ENCODE data around the gene MSANTD1. TPM values are rescaled to one million over a fixed set of nuclear protein-coding genes. Genes with fewer than 3 reads are reported as not detected.

MSANTD1 gene
- total RNA-seq, 1 donor from 2014 or later = 1.7 TPM

DNA sequence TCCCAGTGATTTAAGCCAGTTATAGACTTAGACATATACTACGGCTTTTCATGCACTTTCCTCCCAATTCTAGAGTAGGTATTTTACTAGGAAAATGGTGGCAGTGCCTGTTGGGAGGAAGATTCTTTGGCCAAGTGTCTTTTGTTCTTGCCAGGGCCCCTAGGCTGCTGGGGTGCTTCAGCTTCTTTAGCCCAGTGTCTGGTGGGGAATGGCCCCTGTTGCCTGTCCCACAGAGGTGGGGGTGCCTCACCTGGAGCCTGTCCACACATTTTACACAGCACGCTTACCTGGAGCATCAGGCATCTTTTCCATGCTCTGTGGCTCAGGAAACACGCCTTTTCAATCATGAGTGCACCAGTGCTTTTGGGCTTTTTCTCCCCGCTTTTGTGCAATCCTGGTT, 33.2 kb upstream of the MSANTD1 start:
- DNase-seq (ENCODE audit: low spot score) = no peak

DNA sequence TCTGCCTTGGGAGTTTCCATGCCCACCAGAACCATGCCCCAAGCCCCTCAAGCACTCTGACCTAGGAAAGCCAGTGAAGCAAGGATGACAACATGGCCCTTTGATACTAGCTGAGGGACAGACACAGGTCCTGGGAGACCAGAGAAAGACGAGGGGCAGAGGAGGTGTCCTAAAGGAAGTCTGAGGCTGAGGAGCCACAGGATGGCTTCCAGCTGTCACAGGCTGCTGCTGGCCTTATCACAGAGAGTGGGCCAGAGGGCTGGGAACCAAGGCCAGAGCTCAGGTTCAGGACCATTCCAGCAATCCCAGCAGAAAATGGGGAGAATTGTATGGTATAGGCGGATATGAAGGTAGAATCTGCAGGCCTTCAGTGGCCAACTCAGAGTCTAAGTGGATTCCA, 31.7 kb upstream of the MSANTD1 start:
- DNase-seq (ENCODE audit: low spot score) = no peak

DNA sequence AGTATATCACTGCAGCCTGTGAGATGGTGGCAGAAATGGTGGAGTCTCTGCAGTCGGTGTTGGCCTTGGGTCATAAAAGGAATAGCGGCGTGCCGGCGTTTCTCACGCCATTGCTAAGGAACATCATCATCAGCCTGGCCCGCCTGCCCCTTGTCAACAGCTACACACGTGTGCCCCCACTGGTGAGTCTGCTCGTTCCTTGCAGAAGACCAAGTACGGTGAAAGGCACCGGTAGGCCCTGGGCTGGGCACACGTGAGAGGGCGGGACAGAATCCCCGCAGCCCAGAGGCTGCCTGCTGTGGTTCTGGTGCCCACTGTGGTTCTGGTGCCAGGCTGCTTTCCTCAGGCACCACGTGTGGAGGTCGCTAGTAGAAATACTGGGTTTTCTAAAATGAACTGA, 31.2 kb upstream of the MSANTD1 start:
- DNase-seq (ENCODE audit: low spot score) = no peak

DNA sequence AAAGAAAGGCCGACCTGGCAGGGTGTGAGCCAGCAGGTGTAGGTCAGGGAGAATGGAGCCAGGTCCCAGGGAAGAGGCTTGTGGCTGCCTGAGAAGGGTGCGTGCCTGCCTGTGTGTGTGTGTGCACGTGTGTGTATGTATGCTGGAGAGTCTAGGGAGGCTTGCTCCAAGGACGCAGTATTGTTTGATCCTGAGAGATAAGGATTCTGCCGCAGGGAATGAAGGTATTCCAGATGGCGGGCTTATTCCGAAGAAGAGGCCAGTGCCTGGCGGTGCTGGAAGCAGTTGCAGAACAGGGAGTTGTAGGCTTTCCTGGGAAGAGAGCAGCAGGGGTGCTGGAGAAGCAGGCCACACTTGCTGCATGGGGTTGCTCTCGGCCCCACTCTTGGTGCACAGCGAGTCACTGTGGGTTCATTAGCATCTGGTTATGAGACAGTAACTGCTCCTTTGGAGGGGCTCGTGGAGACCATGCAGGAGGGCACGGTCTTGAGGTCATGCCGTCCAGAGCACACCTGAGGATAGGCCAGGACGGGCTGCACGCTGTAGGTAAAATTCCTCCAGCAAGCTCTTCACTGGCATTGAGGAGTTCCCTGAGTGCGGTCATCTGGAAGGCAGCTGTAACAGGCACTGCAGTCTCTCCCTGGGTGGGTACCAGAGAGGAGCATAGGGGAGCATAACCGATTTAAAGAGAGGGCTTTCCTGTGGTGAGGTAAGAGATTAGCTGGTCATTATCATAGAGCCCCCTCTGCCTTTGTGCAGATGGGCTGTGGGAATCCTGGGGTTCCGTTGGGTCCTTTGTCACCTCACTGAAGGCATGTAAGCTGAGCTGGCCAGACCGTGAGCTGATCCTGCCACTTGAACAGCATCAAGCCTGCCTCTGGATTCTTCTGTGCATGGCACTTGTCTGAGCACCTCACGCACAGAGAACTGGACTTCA, 29.9 kb upstream of the MSANTD1 start:
- DNase-seq (ENCODE audit: low spot score) = no peak

DNA sequence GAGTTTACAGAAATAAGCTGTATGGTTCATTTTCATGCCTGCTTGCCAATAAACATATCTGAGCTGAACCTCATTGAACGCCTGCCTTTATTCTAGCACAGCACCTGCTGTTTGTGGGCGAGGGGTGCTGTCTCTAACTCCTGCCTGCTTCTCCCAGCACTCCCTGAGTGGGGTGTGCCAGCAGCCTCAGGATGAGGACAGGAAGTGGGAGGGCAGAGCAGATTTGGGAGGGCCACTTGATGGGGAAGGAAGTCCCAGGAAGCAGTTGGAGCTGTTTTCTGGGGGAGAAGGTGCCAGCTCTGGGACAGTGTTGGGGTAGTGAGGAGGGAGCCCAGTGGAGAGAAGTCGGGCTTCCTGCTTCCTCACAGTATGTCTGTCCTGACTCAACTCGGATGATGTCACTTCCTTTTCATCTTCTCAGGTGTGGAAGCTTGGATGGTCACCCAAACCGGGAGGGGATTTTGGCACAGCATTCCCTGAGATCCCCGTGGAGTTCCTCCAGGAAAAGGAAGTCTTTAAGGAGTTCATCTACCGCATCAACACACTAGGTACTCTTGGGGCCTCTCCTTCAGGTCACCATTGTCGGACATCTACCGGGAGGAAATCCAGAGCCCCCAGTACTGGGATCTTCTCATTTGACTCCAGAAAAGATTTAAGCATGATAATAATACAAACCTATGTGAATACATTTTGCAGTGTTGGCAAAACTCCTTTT, 29.0 kb upstream of the MSANTD1 start:
- DNase-seq (ENCODE audit: low spot score) = no peak

DNA sequence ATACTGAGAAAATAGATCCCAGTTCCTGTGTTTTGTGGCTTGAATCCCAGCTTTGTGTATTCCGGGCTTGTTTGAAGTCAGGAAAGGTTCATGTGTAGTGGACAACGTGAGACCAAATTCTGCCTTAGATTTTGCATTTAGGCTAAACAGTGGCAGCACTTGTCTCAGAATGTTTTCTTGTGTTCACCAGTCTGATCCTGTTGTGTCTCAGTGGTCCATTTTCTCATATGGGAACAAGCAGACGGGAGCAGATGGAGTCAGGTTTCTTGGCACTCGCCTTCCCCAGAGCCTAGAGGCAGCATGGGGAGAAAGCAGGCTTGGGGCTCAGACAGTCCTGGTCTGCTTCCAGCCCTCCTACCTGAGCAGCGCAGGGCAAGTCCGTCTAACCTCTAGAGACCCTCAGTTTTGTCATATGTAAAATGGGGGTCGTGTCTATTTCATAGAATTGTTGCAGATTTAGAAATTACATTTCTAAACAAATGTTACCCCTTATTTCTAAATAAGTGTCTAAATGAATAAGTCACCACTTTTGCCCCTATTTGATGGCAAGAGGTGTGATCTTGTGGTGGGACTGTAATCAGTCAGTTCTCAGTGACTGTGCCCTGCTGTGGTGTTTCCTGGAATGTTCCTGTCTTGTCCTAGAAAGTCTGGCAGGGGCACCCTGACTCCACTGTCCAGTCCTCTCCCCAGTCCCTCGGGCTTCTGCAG, 28.3 kb upstream of the MSANTD1 start:
- no peak for DNase-seq (ENCODE audit: low spot score)

DNA sequence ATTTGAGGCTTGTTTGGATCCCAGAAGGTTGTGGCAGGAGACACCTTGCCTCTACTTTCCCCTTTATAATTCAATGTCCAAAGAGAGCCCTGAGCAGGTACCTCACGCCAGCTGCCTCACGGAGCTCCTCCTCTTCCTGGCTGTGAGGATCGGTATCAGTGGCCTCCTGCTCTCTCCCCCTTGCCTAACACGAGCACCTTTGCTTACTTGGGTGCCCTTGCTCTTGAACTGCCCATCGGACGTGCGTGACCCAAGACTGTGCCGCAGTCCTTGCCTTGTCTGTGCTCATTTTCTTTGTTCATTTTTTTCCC, 27.8 kb upstream of the MSANTD1 start:
- no peak for DNase-seq (ENCODE audit: low spot score)

DNA sequence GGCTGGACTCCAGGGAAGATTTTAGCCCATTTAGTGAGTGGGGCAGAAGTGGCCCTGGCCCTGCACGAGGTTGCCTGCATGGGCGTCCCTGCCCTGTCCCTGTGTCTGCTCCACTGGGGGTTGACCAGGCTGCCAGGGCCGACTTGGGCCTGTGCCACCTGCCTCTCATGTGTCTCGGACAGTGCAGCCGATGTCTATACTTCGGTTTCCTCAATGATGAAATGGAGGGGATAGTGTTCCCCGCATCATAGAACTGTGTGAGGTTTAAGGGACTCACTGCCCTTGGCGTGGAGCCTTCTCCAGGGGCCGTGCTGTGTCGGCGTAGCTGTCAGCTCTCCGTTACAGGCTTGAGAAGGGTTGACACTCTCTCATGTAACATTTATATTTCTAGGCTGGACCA, 27.0 kb upstream of the MSANTD1 start:
- no peak for DNase-seq (ENCODE audit: low spot score)

DNA sequence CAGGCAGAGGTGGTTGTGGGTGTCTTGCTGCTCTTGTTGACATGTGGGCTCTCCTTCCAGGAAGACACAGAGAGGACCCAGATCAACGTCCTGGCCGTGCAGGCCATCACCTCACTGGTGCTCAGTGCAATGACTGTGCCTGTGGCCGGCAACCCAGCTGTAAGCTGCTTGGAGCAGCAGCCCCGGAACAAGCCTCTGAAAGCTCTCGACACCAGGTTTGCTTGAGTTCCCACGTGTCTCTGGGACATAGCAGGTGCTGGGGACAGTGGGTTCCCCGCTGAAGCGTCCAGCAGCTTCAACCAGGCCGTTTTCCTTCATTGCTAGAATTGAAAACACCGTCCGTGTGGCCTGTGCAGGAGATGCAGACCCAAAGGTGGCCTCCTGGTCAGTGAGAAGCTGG, 25.6 kb upstream of the MSANTD1 start:
- DNase-seq (ENCODE audit: low spot score) = no peak

DNA sequence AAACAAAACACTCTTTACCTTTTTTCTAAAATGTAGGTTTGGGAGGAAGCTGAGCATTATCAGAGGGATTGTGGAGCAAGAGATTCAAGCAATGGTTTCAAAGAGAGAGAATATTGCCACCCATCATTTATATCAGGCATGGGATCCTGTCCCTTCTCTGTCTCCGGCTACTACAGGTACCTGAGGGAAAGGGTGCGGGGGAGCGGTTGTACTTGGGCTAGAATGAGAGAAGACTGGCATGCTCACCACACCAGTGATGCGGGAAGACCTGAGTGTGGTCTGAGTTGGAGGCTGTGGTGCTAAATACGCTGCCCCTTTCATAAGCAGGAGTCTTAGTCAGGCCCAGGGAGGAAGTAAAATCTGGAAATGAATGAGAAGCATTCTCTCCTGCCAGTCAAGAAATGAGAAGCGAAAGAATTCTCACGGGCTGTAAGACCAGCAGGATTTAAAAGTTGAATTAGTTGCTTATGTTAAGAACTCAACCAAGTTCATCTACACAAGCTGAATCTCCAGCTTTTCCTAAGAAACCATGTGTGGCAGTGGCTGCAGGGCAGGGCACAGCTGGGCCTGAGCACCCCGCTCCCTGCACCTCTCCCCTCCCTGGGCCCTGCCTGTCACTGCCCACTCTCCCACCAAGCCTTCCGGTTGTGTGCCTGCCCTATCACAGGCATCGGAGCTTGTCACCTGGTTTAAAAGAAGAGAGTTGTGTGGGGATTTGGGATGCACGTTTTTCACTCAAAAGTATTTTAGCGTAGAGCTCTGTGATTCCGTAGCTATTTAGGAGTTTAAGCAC, 24.8 kb upstream of the MSANTD1 start:
- no peak for DNase-seq (ENCODE audit: low spot score)

DNA sequence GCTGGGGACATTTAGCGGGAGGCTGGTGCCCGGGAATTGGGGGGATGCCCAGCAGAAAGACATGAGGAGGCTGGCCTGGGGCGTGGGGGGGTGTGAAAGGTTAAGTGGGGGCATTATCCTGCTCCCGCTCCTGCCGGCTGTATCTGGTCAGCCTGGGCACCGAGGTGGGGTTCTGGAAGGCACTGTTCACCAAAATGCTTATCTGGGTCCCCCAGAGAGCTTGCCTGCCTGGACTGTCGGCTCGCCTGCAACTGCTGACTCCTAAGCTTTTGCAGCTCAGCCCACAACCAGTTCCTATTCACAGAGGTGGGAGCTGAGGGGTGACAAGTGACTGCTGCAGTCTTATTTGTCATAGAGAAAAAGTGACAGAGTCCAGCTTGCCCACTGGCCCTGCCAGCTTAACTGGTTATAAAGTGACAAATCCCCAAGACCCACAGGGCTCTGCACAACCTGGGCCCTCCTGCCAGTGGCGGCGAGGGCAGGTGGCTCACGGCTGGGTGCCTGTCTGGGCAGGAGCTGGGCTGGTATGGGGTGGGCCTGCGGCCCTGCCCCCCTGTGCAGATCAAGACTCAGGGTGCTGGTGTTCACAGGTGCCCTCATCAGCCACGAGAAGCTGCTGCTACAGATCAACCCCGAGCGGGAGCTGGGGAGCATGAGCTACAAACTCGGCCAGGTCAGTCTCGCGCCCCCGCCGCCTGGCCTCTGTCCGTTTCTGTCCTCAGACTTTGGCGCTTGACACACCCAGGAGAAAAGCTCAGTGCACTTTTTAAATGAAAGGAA, 23.7 kb upstream of the MSANTD1 start:
- no peak for DNase-seq (ENCODE audit: low spot score)

DNA sequence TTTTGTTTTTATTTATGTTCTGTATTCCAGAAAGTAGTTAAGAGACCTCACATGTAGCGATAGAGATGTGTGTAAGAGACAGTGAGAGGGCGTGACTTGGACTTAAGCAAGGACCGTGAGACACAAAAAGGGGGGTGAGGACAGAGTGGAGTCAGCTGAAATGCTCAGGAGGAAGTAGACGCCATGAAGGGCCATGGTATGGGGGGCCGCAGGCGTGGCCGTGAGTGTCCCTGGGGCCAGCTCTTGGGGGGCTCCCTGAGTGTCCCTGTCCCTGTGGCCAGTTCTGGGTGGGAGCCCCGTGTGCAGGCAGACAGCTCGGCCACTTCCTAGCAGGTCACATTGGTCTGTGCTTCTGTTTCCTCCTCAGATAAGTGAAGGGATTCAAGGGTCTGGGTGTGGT, 23.0 kb upstream of the MSANTD1 start:
- DNase-seq (ENCODE audit: low spot score) = no peak

DNA sequence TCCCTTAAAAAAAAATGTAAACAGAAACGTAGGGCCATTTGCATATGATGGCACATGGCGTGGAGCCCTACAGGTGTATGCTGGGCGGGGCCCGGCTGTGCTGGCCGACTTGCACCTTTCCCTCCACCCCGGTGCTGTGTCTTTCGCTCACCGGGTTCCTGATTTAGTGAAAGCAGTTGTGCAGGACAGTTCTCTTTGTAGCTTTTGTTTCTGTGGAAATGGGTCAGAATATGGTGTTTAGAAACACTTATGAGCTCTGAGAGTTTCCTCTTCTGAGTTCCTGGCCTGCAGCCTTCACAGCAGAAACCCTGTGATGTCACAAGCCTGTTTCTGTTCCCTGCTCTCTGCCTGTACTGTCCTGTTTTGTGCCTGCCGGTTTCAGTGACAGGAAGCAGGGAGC, 22.5 kb upstream of the MSANTD1 start:
- DNase-seq (ENCODE audit: low spot score) = no peak

DNA sequence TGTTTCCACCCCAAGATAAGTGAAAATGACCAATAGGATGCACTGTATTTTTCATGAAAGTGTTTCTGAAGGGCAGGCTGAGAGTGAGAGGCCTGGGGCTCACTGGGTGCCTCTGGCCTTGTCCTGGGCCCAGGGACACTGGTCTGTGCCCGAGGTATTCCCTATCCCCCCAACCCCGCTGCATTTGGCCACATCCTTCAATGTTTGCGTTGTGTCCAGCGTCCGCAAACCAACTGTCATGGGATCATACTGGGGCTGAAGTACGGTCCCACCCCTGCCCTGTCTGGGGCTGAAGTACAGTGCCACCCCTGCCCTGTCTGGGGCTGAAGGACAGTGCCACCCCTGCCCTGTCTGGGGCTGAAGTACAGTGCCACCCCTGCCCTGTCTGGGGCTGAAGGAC, 22.0 kb upstream of the MSANTD1 start:
- no peak for DNase-seq (ENCODE audit: low spot score)

DNA sequence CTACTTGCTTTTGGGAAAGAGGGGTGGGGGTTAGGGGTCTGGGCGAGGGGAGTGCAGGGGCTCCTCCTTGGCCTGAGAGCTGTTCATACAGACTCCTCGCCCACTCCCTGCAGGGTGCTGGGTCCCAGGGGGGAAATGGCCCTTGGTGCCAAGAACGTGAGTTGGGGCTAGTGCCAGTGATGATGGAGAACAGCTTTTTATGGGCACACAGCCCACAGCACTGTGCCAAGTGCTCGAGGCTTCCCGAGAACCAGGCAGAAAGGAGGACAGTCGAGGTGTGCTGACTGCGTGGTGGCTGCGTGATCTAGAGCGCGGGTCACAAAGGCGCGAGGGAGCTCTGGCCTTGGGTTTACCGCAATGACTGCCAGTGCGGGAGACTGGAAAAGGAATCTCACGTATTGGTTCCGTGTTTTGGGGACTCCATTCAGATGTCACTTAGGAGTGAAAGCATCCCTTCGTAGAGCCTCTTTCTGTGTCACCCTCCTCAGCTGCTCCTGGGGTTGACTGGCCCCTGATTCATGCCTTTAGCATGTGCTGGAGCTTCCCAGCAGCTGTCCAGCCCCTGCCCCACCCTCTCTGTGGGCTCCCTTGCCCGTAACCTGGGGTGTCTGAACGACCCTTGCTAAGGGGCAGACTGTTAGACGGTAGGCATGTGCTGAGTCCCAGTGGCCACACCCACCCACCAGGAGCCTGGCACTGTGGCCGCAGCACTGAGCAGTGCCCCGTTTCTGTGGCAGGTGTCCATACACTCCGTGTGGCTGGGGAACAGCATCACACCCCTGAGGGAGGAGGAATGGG, 20.9 kb upstream of the MSANTD1 start:
- no peak for DNase-seq (ENCODE audit: low spot score)

DNA sequence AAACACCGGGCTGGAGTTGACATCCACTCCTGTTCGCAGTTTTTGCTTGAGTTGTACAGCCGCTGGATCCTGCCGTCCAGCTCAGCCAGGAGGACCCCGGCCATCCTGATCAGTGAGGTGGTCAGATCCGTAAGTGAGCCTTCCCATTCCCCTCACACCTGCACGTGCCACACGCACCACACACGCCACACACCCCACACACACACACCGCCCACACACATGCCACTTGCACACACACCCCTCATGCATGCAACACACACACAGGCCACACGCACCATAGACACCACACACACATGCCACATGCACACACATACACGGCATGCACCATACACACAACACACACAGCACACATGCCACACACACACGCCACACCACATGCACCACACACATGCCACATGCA, 20.1 kb upstream of the MSANTD1 start:
- DNase-seq (ENCODE audit: low spot score) = no peak

DNA sequence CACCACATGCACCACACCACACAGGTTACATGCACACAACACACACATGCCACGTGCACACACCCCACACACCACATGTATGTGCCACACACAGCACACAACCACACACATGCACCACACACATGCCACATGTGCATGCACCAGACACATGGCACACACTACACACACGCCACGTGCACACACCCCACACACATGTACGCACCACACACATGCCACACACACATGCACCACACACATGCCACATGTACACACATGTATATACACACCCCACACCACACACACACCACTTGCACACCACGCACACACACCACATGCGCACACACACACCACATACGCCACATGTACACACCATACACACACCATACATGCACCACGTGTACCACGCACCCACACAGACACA, 19.6 kb upstream of the MSANTD1 start:
- no peak for DNase-seq (ENCODE audit: low spot score)

DNA sequence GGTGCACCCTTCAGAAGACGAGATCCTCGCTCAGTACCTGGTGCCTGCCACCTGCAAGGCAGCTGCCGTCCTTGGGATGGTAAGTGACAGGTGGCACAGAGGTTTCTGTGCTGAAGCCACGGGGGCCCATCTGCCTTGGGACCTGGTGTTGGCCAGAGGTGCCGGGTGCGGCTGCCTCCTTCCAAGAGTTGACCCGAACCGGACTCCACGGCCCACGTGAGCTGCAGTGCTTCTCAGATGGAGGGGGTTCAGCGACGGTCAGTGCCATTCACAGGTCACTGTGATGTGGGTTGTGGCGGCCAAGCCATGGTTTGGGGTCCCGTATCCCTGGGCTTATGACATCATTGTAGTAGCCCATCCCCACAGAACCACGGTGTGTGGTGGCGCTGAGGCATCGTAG, 19.0 kb upstream of the MSANTD1 start:
- DNase-seq (ENCODE audit: low spot score) = no peak

DNA sequence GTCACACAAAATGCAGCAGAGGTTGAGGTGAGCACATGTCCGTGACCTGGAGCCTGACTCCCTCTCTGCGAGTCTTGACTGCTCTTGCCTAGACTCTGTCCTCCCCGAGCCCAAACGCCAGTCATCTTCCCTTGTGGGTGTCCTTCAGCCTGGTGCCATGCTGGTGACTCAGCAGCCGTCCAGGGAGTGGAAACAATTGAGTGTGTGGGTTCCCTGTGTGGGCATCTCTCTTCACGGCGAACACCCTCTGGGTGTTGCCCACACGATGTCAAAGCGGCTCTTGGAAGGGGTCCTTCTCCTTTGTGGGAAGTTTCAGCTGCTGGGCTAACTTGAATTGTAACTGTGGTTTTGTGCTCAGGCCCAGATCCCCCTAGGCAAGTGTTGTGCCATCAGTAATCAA, 17.5 kb upstream of the MSANTD1 start:
- no peak for DNase-seq (ENCODE audit: low spot score)

DNA sequence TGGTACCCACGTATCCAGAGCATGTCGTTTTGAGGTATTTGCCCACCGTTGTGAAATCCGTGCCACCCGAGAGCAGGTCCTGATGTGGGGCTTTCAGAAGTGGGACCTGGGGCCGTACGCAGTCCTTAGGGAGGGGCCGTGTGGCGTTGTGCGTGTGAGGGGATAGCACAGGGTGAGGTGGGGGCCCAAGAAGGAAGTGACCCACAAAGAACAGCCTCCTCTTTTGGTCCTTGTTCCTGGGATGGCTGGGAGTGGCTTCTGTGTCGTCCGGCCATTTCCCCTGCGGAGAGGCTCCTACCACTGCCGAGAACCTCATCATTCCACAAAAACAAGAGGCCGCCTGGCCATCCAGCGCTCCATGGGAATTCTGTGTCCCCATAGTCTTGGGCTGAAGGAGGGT, 17.0 kb upstream of the MSANTD1 start:
- DNase-seq (ENCODE audit: low spot score) = no peak

Measured in ureter (tissue), 1 donor.